ENCODE results near the gene ZNF578. TPM values are rescaled to one million over a fixed set of nuclear protein-coding genes. Genes with fewer than 3 reads are reported as not detected.
A peak's percentile ranks its signal among the peaks of the same experiment; 100 is the strongest.
"Not testable (repeated sequence)": the region's sequence is repeated elsewhere in the genome, so short reads cannot be mapped to it uniquely, and the experiment has no call there.

ZNF578 gene
- total RNA-seq, 2 donors from 2014 or later: 11.8 to 29.8 TPM

DNA sequence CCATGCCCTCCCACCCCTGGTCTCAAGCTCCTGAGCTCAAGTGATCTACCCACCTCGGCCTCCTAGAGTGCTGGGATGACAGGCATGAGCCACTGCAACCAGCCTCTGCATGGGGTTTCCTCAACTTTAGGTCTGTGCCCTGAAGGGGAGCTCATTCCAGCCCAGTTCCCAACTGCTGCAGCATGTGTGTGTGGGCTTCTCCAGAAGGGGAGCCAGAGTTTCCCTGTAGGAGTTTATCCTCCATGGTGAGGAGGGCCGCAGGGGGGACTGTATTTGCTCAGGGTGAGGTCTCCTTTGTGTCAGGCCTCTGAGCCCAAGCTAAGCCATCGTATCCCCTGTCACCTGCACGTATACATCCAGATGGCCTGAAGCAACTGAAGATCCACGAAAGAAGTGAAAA is 62.8 kb downstream of the ZNF578 start:
- peak; percentile 52 for DNase-seq
- H3K27ac Mint-ChIP-seq: peak overlapping the region; percentile 6
- peaks cover 50% of the 10 kb centered on the region for H3K36me3 Mint-ChIP-seq (ENCODE audit: low read depth)
- Histone ChIP-seq H3K4me1 (ENCODE audit: control insufficient read depth, insufficient read depth, low read length) (no peaks in the 10 kb centered on the region), H3K4me3 (ENCODE audit: low read length) (no peak overlapping the region), H3K9ac (ENCODE audit: extremely low read depth, low read length, poor library complexity, severe bottlenecking) (no peak overlapping the region), H3K27me3 (ENCODE audit: control insufficient read depth, insufficient read depth, low read length, poor library complexity, severe bottlenecking) (no peaks in the 10 kb centered on the region), H3K27ac (ENCODE audit: low read depth, low read length) (no peak overlapping the region), H3K36me3 (ENCODE audit: control insufficient read depth, insufficient read depth, low read length) (no peaks in the 10 kb centered on the region), H3K9me3 (ENCODE audit: control insufficient read depth, low read length) (peaks cover 7% of the 10 kb centered on the region)
- peak; percentile 66 for TF ChIP-seq CTCF (conservative IDR thresholded peaks at IDR 0.05)
- WGBS, 2 experiments (ENCODE audit: insufficient coverage in 1 of 2, insufficient read length in 1 of 2): 86 to 93% methylated on average over 5 of the region's 5 CpGs
- peaks cover 55% of the 10 kb centered on the region for H3K4me1 Mint-ChIP-seq
- no peaks in the 10 kb centered on the region for H3K9me3 Mint-ChIP-seq
- H3K4me3 Mint-ChIP-seq: no peak overlapping the region
- H3K27me3 Mint-ChIP-seq (ENCODE audit: insufficient read depth): no peaks in the 10 kb centered on the region

- Histone ChIP-seq H3K4me1 (ENCODE audit: control insufficient read depth, insufficient read depth, low read length) (no peaks in the 10 kb centered on the region), H3K4me3 (ENCODE audit: low read length) (no peak overlapping the region), H3K36me3 (ENCODE audit: control insufficient read depth, insufficient read depth, low read length) (no peaks in the 10 kb centered on the region), H3K27ac (ENCODE audit: low read depth, low read length) (no peak overlapping the region), H3K27me3 (ENCODE audit: control insufficient read depth, insufficient read depth, low read length, poor library complexity, severe bottlenecking) (no peaks in the 10 kb centered on the region), H3K9ac (ENCODE audit: extremely low read depth, low read length, poor library complexity, severe bottlenecking) (no peak overlapping the region), H3K9me3 (ENCODE audit: control insufficient read depth, low read length) (no peaks in the 10 kb centered on the region)
- no peak for TF ChIP-seq CTCF (conservative IDR thresholded peaks at IDR 0.05)
- Mint-ChIP-seq H3K27ac (peak overlapping the region; percentile 82), H3K4me1 (peaks cover 59% of the 10 kb centered on the region), H3K4me3 (no peak overlapping the region), H3K9me3 (no peaks in the 10 kb centered on the region), H3K27me3 (ENCODE audit: insufficient read depth) (no peaks in the 10 kb centered on the region), H3K36me3 (ENCODE audit: low read depth) (peaks cover 25% of the 10 kb centered on the region)
- no peak for DNase-seq
- 50 to 91% methylated on average over 1 to 2 of the region's 2 CpGs for WGBS, 2 experiments (ENCODE audit: insufficient coverage in 1 of 2, insufficient read length in 1 of 2)
Observed at GRCh38 chr19:52518646-52519045, 65.3 kb downstream of the ZNF578 start.

DNA sequence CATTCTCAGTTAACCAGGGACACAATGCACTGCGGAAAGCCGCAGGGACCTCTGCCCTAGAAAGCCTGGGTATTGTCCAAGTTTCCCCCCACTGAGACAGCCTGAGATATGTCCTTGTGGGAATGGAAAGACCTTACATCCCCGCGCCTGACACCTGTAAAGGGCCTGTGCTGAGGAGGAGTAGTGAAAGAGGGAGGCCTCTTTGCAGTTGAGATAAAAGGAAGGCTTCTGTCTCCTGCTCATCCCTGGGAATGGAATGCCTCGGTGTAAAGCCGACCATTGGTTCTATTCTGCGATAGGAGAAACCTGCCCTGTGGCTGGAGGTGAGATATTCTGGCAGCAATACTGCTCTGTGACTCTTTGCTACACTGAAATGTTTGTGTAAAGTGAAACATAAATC is 65.8 kb downstream of the ZNF578 start:
- not testable (repeated sequence) for H3K9ac ChIP-seq (ENCODE audit: extremely low read depth, low read length, poor library complexity, severe bottlenecking); H3K27ac ChIP-seq (ENCODE audit: low read depth, low read length); H3K4me3 ChIP-seq (ENCODE audit: low read length); H3K9me3 Mint-ChIP-seq; H3K27me3 ChIP-seq (ENCODE audit: control insufficient read depth, insufficient read depth, low read length, poor library complexity, severe bottlenecking); H3K4me3 Mint-ChIP-seq; H3K27me3 Mint-ChIP-seq (ENCODE audit: insufficient read depth); H3K9me3 ChIP-seq (ENCODE audit: control insufficient read depth, low read length); H3K36me3 ChIP-seq (ENCODE audit: control insufficient read depth, insufficient read depth, low read length); H3K4me1 ChIP-seq (ENCODE audit: control insufficient read depth, insufficient read depth, low read length)
- Mint-ChIP-seq H3K36me3 (ENCODE audit: low read depth) (peaks cover 20% of the 10 kb centered on the region), H3K4me1 (peaks cover 56% of the 10 kb centered on the region), H3K27ac (peak overlapping the region; percentile 82)
- DNase-seq: peak; percentile 63
- WGBS, 2 experiments (ENCODE audit: insufficient coverage in 1 of 2, insufficient read length in 1 of 2): 67 to 68% methylated on average over 5 to 6 of the region's 7 CpGs

- no peaks in the 10 kb centered on the region for H3K27me3 Mint-ChIP-seq (ENCODE audit: insufficient read depth)
- H3K4me1 Mint-ChIP-seq: peaks cover 56% of the 10 kb centered on the region
- peaks cover 13% of the 10 kb centered on the region for H3K36me3 Mint-ChIP-seq (ENCODE audit: low read depth)
- TF ChIP-seq CTCF (conservative IDR thresholded peaks at IDR 0.05): no peak
- H3K4me1 ChIP-seq (ENCODE audit: control insufficient read depth, insufficient read depth, low read length): no peaks in the 10 kb centered on the region
- H3K4me3 ChIP-seq (ENCODE audit: low read length): no peak overlapping the region
- no peaks in the 10 kb centered on the region for H3K27me3 ChIP-seq (ENCODE audit: control insufficient read depth, insufficient read depth, low read length, poor library complexity, severe bottlenecking)
- H3K27ac ChIP-seq (ENCODE audit: low read depth, low read length): no peak overlapping the region
- no peak overlapping the region for H3K4me3 Mint-ChIP-seq
- no peak overlapping the region for H3K9ac ChIP-seq (ENCODE audit: extremely low read depth, low read length, poor library complexity, severe bottlenecking)
- H3K9me3 Mint-ChIP-seq: no peaks in the 10 kb centered on the region
- H3K36me3 ChIP-seq (ENCODE audit: control insufficient read depth, insufficient read depth, low read length): no peaks in the 10 kb centered on the region
- H3K27ac Mint-ChIP-seq: peak overlapping the region; percentile 82
- H3K9me3 ChIP-seq (ENCODE audit: control insufficient read depth, low read length): no peaks in the 10 kb centered on the region
- 86 to 93% methylated on average over 2 to 4 of the region's 4 CpGs for WGBS, 2 experiments (ENCODE audit: insufficient coverage in 1 of 2, insufficient read length in 1 of 2)
- peak; percentile 58 for DNase-seq
Observed at GRCh38 chr19:52520013-52520412, 66.7 kb downstream of the ZNF578 start.
